GM21619 (cell line): ENCODE results near the gene OR2V2.
"Not testable (repeated sequence)": the region's sequence is repeated elsewhere in the genome, so short reads cannot be mapped to it uniquely, and the experiment has no call there.

ENCODE experiments used
- ATAC-seq: cut with Tn5 transposase; IDR thresholded peaks from one replicate; pipeline ENCODE4 v1.9.1; 2021; ENCODE audit not compliant: unreplicated experiment

OR2V2 gene

GRCh38 chr5:181168595-181169118 is 21.3 kb downstream of the OR2V2 start:
- no peak for ATAC-seq

- not testable (repeated sequence) for ATAC-seq
These were observed 22.3 kb downstream of the OR2V2 start for GRCh38 chr5:181169459-181170236.

GRCh38 chr5:181170237-181170825 is 22.9 kb downstream of the OR2V2 start:
- ATAC-seq = no peak

- no peak for ATAC-seq
These were observed 23.6 kb downstream of the OR2V2 start for GRCh38 chr5:181170996-181171395.

DNA sequence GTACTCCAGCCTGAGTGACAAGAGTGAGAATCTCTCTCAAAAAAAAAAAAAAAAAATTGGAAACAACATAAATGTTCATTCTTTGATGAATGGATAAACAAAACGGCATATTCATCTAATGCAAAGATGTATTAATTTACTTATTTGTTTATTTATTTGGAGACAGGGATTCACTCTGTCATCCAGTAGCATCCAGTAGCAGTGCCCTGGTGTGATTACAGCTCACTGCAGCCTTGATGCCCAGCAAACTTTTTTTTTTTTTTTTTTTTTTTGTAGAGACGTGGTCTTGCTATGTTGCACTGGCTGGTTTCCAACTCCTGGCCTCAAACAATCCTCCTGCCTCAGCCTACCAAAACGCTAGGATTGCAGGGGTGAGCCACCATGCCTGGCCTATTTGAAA is 24.4 kb downstream of the OR2V2 start:
- ATAC-seq = no peak

DNA sequence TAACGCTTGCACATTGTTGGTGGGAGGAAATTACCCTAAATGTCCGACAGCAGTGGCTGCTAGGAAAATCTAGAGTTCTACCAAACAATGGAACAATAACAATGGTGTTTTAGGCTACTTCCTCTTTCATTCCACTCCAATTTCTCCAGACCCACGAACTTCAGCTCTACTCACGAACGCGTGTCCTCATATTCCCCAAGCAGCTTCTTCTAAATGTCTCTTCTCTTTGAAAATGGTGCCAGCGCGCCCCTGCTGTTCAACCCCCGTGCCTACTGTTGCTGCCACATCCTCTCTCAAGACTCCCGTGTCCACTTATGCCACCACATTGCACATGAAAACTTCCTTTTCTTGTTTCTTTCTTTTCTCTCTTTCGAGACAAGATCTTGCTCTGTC is 25.6 kb downstream of the OR2V2 start:
- peak; percentile 33 for ATAC-seq

- ATAC-seq = peak; percentile 43
These were observed 26.3 kb downstream of the OR2V2 start for GRCh38 chr5:181173420-181174342.

- ATAC-seq = no peak
These were observed 29.0 kb downstream of the OR2V2 start for GRCh38 chr5:181176254-181176952.

DNA sequence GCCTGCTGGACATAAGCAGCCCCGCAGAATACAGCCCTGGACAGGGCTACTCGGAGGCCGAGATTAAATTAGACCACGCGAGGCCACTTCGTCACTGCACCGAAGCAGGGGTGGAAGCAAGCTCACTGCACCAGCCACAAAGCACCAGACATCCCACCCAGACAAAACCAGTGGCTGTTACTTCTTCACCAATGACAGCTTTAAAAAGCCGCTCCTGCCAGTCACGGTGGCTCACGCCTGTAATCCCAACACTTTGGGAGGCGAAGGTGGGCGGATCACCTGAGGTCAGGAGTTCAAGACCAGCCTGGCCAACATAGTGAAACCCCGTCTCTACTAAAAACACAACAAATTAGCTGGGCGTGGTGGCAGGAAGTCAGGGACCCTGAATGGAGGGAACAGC is 30.2 kb downstream of the OR2V2 start:
- ATAC-seq = not testable (repeated sequence)

GRCh38 chr5:181181650-181182565 is 34.5 kb downstream of the OR2V2 start:
- peak; percentile 52 for ATAC-seq

DNA sequence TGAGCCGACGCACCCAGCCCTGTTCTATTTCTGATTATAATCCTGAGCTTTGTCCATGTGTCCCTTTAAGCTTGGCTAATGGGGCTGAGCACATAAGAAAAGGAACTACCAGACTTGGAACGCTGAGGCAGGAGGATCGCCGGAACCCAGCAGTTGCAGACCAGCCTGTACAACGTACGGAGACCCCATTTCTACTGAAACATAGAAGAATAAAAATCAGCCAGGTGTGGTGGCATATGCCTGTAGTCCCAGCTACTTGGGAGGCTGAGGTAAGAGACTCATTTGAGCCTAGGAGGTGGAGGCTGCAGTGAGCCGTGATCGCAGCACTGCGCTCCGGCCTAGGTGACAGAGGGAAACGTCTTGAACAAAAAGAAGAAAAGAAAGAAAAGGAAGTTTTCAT is 35.3 kb downstream of the OR2V2 start:
- no peak for ATAC-seq

- no peak for ATAC-seq
These were observed 37.4 kb downstream of the OR2V2 start for GRCh38 chr5:181184845-181185216.

- ATAC-seq = no peak
These were observed 38.2 kb downstream of the OR2V2 start for GRCh38 chr5:181185560-181185959.

DNA sequence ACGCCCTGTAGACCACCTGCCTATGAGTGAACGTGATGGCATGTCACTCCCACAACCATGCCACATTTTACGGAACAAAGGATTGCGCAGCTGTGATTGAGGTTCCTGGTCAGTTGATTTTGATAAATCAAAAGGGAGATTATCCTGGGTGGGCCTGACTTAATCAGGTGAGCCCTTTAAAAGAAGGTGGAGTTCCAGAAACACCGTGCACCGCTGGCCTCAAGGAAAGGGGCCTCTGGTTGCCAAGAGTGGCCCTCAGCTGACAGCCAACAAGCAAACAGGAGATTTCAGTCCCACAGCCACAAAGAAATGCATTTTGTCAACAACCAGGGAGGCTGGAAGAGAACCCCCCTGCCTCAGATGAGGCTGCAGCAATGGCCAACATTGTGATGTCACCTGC is 38.6 kb downstream of the OR2V2 start:
- no peak for ATAC-seq

DNA sequence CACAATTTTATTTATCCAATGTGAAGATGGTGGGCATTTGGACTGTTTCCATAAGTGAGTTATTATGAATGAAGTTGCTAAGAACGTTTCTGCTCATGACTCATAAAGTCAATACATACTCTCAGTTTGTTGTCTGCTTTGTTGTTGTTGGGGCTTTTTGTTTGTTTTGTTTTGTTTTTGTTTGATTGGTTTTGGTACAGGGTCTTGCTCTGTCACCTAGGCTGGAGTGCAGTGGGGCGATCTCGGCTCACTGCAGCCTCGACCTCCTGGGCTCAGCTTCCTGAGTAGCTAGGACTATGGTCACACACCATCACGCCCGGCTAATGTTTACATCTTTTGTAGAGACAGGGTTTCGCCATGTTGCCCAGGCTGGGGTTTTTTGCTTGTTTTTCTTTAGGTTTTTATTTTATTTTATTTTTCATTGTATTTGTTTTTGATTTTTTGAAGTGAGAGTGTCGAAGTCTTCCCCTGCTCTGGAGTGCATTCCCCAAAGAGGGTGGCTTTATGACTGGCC is 39.7 kb downstream of the OR2V2 start:
- no peak for ATAC-seq

DNA sequence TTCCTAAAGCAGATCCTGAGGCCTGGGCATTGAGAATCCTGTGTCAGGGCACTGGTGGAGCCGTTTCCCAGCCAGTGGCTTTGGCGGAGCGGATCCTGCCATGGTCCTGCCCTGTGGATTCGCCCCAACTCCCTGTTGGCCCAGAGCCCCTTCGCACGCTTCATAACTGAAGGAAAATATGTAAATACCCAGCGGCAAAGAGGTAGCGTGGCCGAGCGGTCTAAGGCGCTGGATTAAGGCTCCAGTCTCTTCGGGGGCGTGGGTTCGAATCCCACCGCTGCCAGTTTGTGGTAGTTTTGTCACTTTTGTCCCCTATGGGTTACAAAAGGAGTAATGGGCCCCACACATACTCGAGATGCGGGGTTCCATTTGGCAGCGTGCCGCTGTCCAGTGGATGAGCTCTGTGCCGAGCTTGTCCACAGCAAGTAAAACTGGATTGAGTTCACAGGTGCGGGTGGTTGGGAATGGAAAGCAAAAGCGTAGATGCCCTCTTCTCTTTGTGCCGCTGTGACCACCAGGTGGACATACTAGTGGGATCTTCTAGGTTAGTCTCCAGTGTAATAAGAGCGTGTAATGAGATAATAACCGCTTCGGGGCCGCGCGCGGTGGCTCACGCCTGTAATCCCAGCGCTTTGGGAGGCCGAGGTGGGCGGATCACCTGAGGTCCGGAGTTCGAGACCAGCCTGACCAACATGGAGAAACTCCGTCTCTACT is 40.3 kb downstream of the OR2V2 start:
- no peak for ATAC-seq

DNA sequence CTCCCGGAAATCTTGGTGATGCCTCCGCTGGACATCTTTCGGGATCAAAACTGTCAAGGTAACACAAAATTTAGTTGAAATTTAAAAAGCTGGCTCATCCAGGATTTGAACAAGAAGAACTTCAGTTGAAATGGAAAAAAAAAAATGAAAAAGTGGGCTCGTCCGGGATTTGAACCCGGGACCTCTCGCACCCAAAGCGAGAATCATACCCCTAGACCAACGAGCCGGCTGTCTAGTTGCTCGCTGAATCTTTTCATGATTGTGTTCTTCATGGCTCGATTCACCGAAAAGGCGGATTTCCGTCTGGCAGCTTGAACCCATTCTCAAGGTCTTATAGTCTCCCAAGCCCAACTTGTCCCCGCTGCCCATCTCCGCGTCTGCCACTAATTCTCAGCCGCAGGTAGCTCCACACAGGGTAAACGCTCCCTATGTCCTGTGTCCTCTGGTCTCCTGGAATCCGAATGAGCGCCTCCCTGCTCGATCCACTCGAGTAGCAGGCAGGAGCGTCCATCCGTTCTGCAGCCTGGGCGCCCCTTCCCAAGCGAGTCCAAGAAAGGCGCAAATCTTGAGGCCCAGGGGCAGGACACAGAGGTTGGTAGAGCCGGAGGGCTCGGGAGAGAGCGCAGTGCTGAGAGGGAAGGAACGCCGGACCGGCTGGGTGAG is 41.4 kb downstream of the OR2V2 start:
- ATAC-seq = no peak

GRCh38 chr5:181189363-181189961 is 42.1 kb downstream of the OR2V2 start:
- ATAC-seq = no peak
